Keratinocyte (primary cell): ENCODE results near the gene CNKSR2. TPM values are rescaled to one million over a fixed set of nuclear protein-coding genes. Genes with fewer than 3 reads are reported as not detected.
A peak's percentile ranks its signal among the peaks of the same experiment; 100 is the strongest.

Experiments
- DNase-seq: peaks from one replicate; pipeline ENCODE4 v3.0.0-alpha.2; 2011; ENCODE audit warnings: low read depth, missing footprints, low spot score
- FAIRE-seq: peaks from 2 replicates; lab custom pipeline; 2011; peaks lifted over from hg19 to GRCh38; lab: Jason Lieb, UNC
- H2AFZ ChIP-seq: 2 replicates; pipeline ENCODE4 v1.6.0; 2012; ENCODE audit warnings: low read length, control low read depth, inconsistent platforms; ENCODE audit not compliant: control insufficient read depth
- H3K27ac ChIP-seq: 2 replicates; pipeline ENCODE4 v1.5.1; 2011; ENCODE audit warnings: low read length; ENCODE audit not compliant: control insufficient read depth, insufficient read depth
- H3K27me3 ChIP-seq: 3 replicates; pipeline ENCODE4 v1.6.0; 2011; ENCODE audit warnings: low read length; ENCODE audit not compliant: control insufficient read depth, insufficient read depth; ENCODE audit errors: extremely low read depth
- H3K36me3 ChIP-seq, 2 experiments: 2 replicates in 1 of 2; 3 replicates in 1 of 2; pipeline ENCODE4 v1.5.1; 2011; ENCODE audit warnings: low read length in 2 of 2, mild to moderate bottlenecking in 1 of 2; ENCODE audit not compliant: control insufficient read depth in 2 of 2, insufficient read depth in 2 of 2; ENCODE audit errors: extremely low read depth in 1 of 2
- H3K4me1 ChIP-seq: 3 replicates; pipeline ENCODE4 v1.5.1; 2011; ENCODE audit warnings: low read length; ENCODE audit not compliant: control insufficient read depth, insufficient read depth; ENCODE audit errors: extremely low read depth
- H3K4me2 ChIP-seq: 3 replicates; pipeline ENCODE4 v1.6.0; 2011; ENCODE audit warnings: low read depth, low read length; ENCODE audit not compliant: control insufficient read depth, insufficient read depth; ENCODE audit errors: extremely low read depth
- H3K4me3 ChIP-seq, 3 experiments: fragments of 200-600 bp in 1 of 3; sonication (generic) in 1 of 3; 2 replicates in 2 of 3; 3 replicates in 1 of 3; pipeline ENCODE4 v1.5.1; 2011 to 2016; ENCODE audit warnings: low read length in 3 of 3, mild to moderate bottlenecking in 3 of 3, control low read depth in 2 of 3, inconsistent platforms in 1 of 3, low read depth in 1 of 3, mixed read lengths in 1 of 3, mixed run types in 1 of 3, moderate library complexity in 1 of 3; ENCODE audit not compliant: control insufficient read depth in 2 of 3, insufficient read depth in 2 of 3; ENCODE audit errors: extremely low read depth in 1 of 3
- H3K79me2 ChIP-seq: 2 replicates; pipeline ENCODE4 v1.6.0; 2012; ENCODE audit warnings: low read length; ENCODE audit not compliant: control insufficient read depth, insufficient read depth
- H3K9ac ChIP-seq: 3 replicates; pipeline ENCODE4 v1.6.0; 2011; ENCODE audit warnings: low read length; ENCODE audit not compliant: control insufficient read depth, insufficient read depth; ENCODE audit errors: extremely low read depth
- H3K9me1 ChIP-seq: 3 replicates; pipeline ENCODE4 v1.6.0; 2011; ENCODE audit warnings: low read length; ENCODE audit not compliant: control insufficient read depth, insufficient read depth; ENCODE audit errors: extremely low read depth
- H3K9me3 ChIP-seq: 2 replicates; pipeline ENCODE4 v1.5.1; 2012; ENCODE audit warnings: low read depth, low read length; ENCODE audit not compliant: control insufficient read depth
- H4K20me1 ChIP-seq: 3 replicates; pipeline ENCODE4 v1.6.0; 2011; ENCODE audit warnings: low read length; ENCODE audit not compliant: control insufficient read depth, insufficient read depth; ENCODE audit errors: extremely low read depth
- CTCF ChIP-seq, 3 experiments: IDR thresholded peaks in 1 of 3; conservative IDR thresholded peaks in 1 of 3; optimal IDR thresholded peaks in 1 of 3; 2 replicates in 2 of 3; 3 replicates in 1 of 3; pipeline versions ENCODE3 to v1.5.1; 2011; ENCODE audit warnings: low read length in 3 of 3, mild to moderate bottlenecking in 3 of 3, moderate library complexity in 2 of 3, control low read depth in 1 of 3, inconsistent platforms in 1 of 3; ENCODE audit not compliant: insufficient read depth in 2 of 3; ENCODE audit errors: extremely low read depth in 1 of 3
- EZH2 ChIP-seq: IDR thresholded peaks from one replicate; pipeline ENCODE4 v1.6.1; 2012; ENCODE audit warnings: inconsistent platforms, mild to moderate bottlenecking, low read length, moderate library complexity
- dilution Hi-C: fragments of 300-500 bp; cut with MboI; formaldehyde crosslinking; loops from one replicate; pipeline ENCODE4 v1.7.0; 2020; ENCODE audit warnings: low sequenced_read_pairs; ENCODE audit not compliant: extremely low pct_ligation_motif_present
- polyA plus RNA-seq, 5 experiments: library from polyadenylated mRNA; depleted of rRNA in 3 of 5; stranded (reverse) in 3 of 5; stranded (forward) in 1 of 5; unstranded in 1 of 5; fragments of >200 nt; gene quantifications; 1 replicate in 1 of 5; 2 replicates in 3 of 5; 3 replicates in 1 of 5; pipeline versions ENCODE4 v1.2.1 to v1.2.3, GENCODE V29; 2011 to 2012; ENCODE audit warnings: missing spikeins in 2 of 5, low read depth in 1 of 5, low replicate concordance in 1 of 5

The CNKSR2 gene
- polyA plus RNA-seq, 1 donor (not counting 4 experiments of a cell fraction or from before 2014, with no cell fraction given): 0.63 TPM

- H4K20me1 ChIP-seq: no peaks in the 10 kb centered on the region
- H3K4me1 ChIP-seq: no peaks in the 10 kb centered on the region
- FAIRE-seq (no peak), DNase-seq (no peak)
- H3K9me1 ChIP-seq: no peaks in the 10 kb centered on the region
- no peak for TF ChIP-seq CTCF (optimal IDR thresholded peaks at IDR 0.05 in 1 of 3, IDR thresholded peaks at IDR 0.05 in 1 of 3, conservative IDR thresholded peaks at IDR 0.05 in 1 of 3; ENCODE audit: extremely low read depth in 1 of 3, insufficient read depth in 2 of 3, low read length in 3 of 3)
- TF ChIP-seq EZH2: no peak
- H3K27ac ChIP-seq: no peak overlapping the region
- H3K79me2 ChIP-seq: no peaks in the 10 kb centered on the region
- H3K36me3 ChIP-seq: no peaks in the 10 kb centered on the region
- H3K27me3 ChIP-seq: no peaks in the 10 kb centered on the region
- peak overlapping the region; percentile 26 for H2AFZ ChIP-seq
- dilution Hi-C loops: no loop called here
- no peak overlapping the region for H3K4me3 ChIP-seq
- no peak overlapping the region for H3K9ac ChIP-seq
- H3K4me2 ChIP-seq: no peak overlapping the region
- H3K9me3 ChIP-seq: no peaks in the 10 kb centered on the region
These were observed 64.6 kb downstream of the CNKSR2 start for GRCh38 chrX:21438792-21439191.

DNA sequence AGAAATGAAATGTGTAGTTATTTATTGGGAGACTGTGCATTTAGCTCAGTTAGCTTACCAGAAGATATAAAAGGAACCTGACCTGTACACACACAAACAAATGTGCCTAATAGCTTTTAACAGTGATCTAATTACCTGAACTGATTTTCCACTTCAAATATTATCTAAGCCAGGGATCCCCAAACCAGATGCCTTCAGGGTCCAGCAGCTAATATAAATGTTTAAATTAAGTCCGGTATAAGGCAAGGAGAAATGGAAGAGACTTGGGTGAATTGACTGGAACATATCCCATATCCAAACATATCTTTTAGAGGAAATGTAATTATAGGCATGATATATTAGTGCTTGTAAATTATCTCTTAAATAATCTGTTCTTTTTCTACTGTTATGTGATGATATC is 66.7 kb downstream of the CNKSR2 start:
- dilution Hi-C loops: no loop called here
- no peak overlapping the region for H2AFZ ChIP-seq
- H3K4me1 ChIP-seq: no peaks in the 10 kb centered on the region

More for the DNA sequence above, 66.7 kb downstream of the CNKSR2 start:
- FAIRE-seq: no peak
- Histone ChIP-seq H3K9ac (no peak overlapping the region), H3K9me1 (no peaks in the 10 kb centered on the region), H3K4me2 (no peak overlapping the region), H3K4me3 (no peak overlapping the region), H3K79me2 (no peaks in the 10 kb centered on the region), H4K20me1 (no peaks in the 10 kb centered on the region), H3K27me3 (no peaks in the 10 kb centered on the region), H3K27ac (no peak overlapping the region), H3K36me3 (no peaks in the 10 kb centered on the region), H3K9me3 (no peaks in the 10 kb centered on the region)
- TF ChIP-seq EZH2 (no peak), CTCF (optimal IDR thresholded peaks at IDR 0.05 in 1 of 3, IDR thresholded peaks at IDR 0.05 in 1 of 3, conservative IDR thresholded peaks at IDR 0.05 in 1 of 3; ENCODE audit: extremely low read depth in 1 of 3, insufficient read depth in 2 of 3, low read length in 3 of 3) (no peak)
- DNase-seq: no peak
